Esophagus muscularis mucosa (tissue), 4 donors: Measurements from ENCODE around the gene TTC3.

Experiments
- EP300 ChIP-seq: sonication (generic); formaldehyde crosslinking; IDR thresholded peaks from one replicate; pipeline ENCODE4 v1.6.1; 2017; ENCODE audit warnings: antibody characterized with exemption
- POLR2A ChIP-seq: fragments of 450-650 bp; IDR thresholded peaks from one replicate; pipeline ENCODE4 v1.6.1; 2017; ENCODE audit warnings: antibody characterized with exemption, moderate library complexity, mild to moderate bottlenecking, low read depth
- POLR2AphosphoS5 ChIP-seq, 2 donors: sonication (generic); formaldehyde crosslinking; IDR thresholded peaks; one replicate each; pipeline ENCODE4 v1.6.1; 2017; ENCODE audit warnings: antibody characterized with exemption in 2 of 2
- TF ChIP-seq, protein P1 (sequence below), 3 experiments: fragments of 200-600 bp in 2 of 3; fragments of 450-650 bp in 1 of 3; sonication (generic) in 2 of 3; IDR thresholded peaks; one replicate each; pipeline ENCODE4 v1.5.1; 2017 to 2019; ENCODE audit warnings: antibody characterized with exemption in 3 of 3, mild to moderate bottlenecking in 2 of 3, moderate library complexity in 1 of 3

DNA sequence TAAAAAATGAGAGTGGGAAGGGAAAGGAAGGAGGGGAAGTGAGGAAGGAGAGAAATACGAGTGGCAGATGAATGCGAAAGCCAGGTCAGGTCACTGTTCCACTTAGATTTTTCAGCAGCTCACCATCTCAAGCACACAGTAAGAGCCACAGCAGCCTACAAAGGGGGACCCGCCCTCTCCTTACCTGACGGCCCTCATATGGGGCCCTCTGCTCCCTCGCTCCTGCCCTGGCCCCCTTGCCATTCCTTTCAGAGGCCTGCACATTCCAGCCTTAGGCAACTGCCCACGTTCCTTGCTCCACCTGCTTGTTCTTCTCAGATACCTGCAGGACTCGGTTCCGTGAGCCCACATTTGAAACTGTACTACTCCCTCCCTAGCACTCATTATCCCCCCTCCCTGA lies 172.1 kb downstream of the TTC3 start:
- TF ChIP-seq, protein P1, sequence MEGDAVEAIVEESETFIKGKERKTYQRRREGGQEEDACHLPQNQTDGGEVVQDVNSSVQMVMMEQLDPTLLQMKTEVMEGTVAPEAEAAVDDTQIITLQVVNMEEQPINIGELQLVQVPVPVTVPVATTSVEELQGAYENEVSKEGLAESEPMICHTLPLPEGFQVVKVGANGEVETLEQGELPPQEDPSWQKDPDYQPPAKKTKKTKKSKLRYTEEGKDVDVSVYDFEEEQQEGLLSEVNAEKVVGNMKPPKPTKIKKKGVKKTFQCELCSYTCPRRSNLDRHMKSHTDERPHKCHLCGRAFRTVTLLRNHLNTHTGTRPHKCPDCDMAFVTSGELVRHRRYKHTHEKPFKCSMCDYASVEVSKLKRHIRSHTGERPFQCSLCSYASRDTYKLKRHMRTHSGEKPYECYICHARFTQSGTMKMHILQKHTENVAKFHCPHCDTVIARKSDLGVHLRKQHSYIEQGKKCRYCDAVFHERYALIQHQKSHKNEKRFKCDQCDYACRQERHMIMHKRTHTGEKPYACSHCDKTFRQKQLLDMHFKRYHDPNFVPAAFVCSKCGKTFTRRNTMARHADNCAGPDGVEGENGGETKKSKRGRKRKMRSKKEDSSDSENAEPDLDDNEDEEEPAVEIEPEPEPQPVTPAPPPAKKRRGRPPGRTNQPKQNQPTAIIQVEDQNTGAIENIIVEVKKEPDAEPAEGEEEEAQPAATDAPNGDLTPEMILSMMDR (IDR thresholded peaks at IDR 0.05): no peak
- TF ChIP-seq POLR2A (no peak), POLR2AphosphoS5 (IDR thresholded peaks at IDR 0.05) (no peak), EP300 (no peak)
